H7 (cell line): ENCODE data around the gene TMEM175. TPM values are rescaled to one million over a fixed set of nuclear protein-coding genes. Genes with fewer than 3 reads are reported as not detected.
A peak's percentile ranks its signal among the peaks of the same experiment; 100 is the strongest.

Experiments
- DNase-seq: peaks from one replicate; pipeline ENCODE4 v3.0.0; 2012
- H3K27me3 ChIP-seq: 2 replicates; pipeline ENCODE4 v1.6.0; 2011; ENCODE audit warnings: mild to moderate bottlenecking, low read length; ENCODE audit not compliant: control insufficient read depth, insufficient read depth
- H3K36me3 ChIP-seq: replicated peaks from 2 replicates; pipeline ENCODE4 v1.5.1; 2011; ENCODE audit warnings: low read length; ENCODE audit not compliant: control insufficient read depth, insufficient read depth
- H3K4me3 ChIP-seq: 2 replicates; pipeline ENCODE4 v1.5.1; 2011; ENCODE audit warnings: low read depth, mild to moderate bottlenecking, control low read depth, low read length, moderate library complexity; ENCODE audit not compliant: insufficient read depth
- total RNA-seq: library from RNA; depleted of rRNA; stranded (reverse); fragments of >200 nt; shearing (Covaris generic); gene quantifications from 2 replicates; pipeline ENCODE4 v1.2.3, GENCODE V29; 2014; rRNA removed

TMEM175 gene
- total RNA-seq, 1 experiment from 2014 or later, result 8.4 TPM

DNA sequence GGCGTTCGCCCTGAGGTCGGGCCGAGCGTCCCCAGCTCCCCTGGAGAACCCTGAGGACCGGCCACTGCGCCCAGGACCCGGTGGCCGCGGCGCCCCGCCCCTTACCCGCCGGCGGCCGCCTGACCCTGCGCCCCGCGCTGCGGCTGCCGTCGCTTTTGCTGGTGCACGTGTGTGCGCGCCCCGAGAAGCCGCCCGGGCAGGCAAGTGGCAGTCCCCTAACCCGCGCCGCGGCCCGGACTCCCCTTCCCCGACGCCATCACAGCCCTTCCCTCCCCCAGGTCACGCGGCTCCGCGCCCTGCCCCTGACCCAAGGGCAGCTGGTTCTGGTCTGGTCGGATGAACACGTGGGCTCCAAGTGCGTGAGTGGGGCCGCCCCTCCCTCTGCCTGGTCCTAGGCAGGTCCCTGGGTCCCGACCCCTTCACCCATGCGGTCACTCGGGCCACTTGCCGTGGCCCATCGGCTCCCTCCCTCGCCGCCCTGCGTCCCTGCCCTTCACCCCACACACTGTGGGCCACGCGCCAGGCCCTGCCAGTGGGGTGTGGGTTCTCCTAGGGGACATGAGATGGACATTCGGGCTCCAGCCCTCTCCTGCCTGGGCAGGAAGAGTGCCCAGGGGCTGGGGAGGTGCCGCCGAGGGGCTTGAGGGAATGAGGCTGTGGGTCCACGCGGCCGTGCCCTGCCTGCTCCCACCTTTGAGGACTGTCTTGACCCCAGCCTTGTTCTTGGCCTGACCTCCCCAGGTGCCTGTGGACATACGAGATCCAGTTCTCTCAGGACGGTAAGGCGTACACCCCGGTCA, 71.2 kb downstream of the TMEM175 start:
- H3K27me3 ChIP-seq, result peaks cover 39% of the 10 kb centered on the region
- H3K4me3 ChIP-seq, result peak overlapping the region; percentile 29; the same call in 1 of the 2 replicates
- DNase-seq, result peak; percentile 87
- H3K36me3 ChIP-seq, result no peaks in the 10 kb centered on the region

GRCh38 chr4:1004071-1004418, 71.8 kb downstream of the TMEM175 start:
- no peak for DNase-seq
- Histone ChIP-seq H3K36me3 (no peaks in the 10 kb centered on the region), H3K4me3 (no peak overlapping the region), H3K27me3 (peaks cover 42% of the 10 kb centered on the region)

DNA sequence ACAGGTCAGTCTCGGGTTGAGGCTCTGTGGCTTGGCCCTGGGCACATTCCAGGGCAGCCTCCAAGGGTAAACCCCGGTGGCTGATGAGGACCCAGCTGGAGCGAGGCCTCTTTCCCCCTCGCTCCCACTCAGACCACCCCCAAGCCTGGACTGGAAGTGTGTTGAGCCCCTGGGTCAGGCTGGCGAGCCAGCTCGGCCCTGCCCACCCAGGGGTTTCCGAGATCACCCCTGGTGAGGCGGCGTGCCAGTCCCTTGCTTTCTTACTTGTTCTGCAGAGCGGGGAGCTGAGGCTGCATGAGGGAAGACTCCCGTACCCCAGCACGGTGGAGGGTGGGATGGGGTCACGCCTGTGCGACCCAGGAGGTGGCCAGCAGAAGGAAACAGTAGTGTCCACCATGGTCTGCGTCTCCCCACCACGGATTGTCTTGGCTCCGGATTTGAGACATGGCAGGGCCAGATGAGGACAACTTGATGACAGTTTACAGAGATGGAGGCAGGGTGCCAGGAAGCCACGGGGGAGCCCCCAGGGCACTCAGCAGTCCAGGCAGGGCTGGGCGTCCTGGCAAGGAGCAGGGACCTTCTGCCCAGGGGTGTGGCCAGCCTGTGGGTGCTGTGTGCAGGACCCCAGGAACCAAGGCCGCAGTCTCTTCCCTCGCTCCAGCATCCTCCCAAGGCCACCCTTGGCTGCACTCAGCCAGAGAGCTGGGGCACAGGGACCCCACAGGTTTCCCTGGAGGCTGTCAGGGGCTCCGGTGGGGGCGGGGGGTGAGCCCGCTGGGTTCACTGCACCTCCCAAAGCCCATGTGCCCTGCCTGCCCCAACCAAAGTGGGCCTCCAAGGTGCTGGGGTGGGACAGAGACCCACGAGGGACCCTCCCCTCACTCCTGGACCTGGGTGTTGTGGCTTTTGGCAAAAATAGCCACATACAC, 72.6 kb downstream of the TMEM175 start:
- no peak overlapping the region for H3K4me3 ChIP-seq
- H3K27me3 ChIP-seq, result peaks cover 44% of the 10 kb centered on the region
- DNase-seq, result no peak
- no peaks in the 10 kb centered on the region for H3K36me3 ChIP-seq

DNA sequence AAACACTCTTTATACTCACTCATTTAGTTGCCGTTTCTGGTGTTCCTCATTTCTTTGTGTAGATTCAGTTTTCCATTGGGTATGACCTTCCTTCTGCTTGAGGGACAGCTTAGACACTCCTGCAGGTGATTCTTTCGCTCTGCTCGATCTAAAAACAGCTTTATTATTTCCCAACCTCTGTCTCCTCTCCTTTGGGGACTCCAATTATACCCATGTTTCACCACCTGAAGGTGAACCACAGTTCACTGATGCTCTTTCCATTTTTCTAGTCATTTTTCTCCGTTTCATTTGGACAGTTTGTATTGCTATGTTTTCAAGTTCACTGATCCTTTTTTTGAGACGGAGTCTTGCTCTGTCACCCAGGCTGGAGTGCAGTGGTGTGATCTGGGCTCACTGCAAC, 74.6 kb downstream of the TMEM175 start:
- no peak overlapping the region for H3K4me3 ChIP-seq
- H3K27me3 ChIP-seq, result peaks cover 50% of the 10 kb centered on the region
- DNase-seq, result no peak
- no peaks in the 10 kb centered on the region for H3K36me3 ChIP-seq

Other genes starting within 250 kb of the TMEM175 start
- gene SLC49A3, start 243.3 kb upstream of the TMEM175 start, total RNA-seq, result 2.0 and 4.1 TPM in 2 replicates
- 53.6 and 57.9 TPM in 2 replicates for gene PCGF3, start 226.6 kb upstream of the TMEM175 start, total RNA-seq
- 0.15 and 0.62 TPM in 2 replicates for gene CPLX1, start 106.3 kb upstream of the TMEM175 start, total RNA-seq
- gene GAK, start 144 bp upstream of the TMEM175 start, total RNA-seq, result 77.4 and 85.1 TPM in 2 replicates
- gene DGKQ, start 41.1 kb downstream of the TMEM175 start, total RNA-seq, result 19.4 and 26.7 TPM in 2 replicates
- gene IDUA, start 54.6 kb downstream of the TMEM175 start, total RNA-seq, result 4.6 TPM in 2 replicates
- gene SLC26A1, start 60.9 kb downstream of the TMEM175 start, total RNA-seq, result 0.03 and 0.30 TPM in 2 replicates
- gene FGFRL1, start 79.2 kb downstream of the TMEM175 start, total RNA-seq, result 23.3 and 39.1 TPM in 2 replicates
- gene RNF212, start 181.1 kb downstream of the TMEM175 start, total RNA-seq, result 28.0 and 59.8 TPM in 2 replicates
- 0.62 and 2.5 TPM in 2 replicates for gene SPON2, start 240.1 kb downstream of the TMEM175 start, total RNA-seq